Activated CD4-positive, alpha-beta T cell treated with anti-CD3 and anti-CD28 coated beads, Interleukin-2, amount 50 U/mL, for 4 hours (primary cell): ENCODE results near the gene CCDC178.

Experiments used
- DNase-seq, 2 experiments: peaks; one replicate each; pipeline ENCODE4 v3.0.0-alpha.2; 2020

The CCDC178 gene

DNA sequence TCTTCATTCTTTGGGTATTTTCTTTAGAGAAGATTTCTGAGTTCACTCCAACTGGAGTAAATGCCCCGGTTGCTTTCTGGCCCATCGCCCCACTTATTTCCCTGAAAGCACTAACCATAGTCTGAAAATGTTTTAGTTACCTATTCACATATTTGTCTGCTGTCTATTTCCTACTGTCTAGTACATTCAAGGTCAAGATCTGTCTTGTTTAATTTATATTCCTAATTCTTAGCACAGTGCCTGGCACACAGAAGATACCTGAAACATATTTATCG, 533.3 kb downstream of the CCDC178 start:
- no peak for DNase-seq

DNA sequence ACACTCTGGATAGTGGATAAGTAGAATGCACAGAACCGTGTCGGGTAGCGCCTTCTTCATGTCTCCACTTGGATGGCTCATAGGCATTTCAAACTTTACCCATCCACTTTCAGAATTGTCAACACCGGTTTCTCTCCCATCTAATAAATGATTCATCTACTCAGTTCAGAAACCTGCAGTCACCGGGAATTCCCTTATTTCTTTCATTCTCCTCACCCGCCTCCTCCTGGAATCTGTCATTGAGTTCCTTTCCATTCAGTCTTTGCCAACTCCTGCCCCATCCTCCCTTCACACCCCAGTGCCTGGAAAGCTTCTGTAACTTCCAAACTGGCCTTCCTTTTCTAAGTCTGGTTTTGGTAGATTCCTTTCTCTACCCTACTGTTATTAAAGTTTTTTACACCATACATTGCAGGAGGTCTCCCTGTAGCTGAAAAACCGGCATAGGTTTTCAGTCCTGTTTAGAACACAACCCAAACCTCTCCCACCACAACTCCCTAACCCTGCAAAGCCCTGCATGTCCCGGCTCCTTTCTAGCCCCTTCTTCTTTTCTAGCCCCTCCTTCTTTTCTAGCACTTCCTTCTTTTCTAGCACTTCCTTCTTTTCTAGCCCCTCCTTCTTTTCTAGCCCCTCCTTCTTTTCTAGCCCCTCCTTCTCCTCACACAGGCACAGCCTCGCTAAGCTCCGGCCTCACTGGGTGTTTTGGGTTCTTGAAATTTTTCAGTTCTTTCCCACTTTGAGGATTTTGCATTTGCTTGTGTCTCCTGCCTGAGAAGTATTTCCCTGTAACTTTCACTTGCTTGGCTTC, 533.8 kb downstream of the CCDC178 start:
- no peak for DNase-seq

DNA sequence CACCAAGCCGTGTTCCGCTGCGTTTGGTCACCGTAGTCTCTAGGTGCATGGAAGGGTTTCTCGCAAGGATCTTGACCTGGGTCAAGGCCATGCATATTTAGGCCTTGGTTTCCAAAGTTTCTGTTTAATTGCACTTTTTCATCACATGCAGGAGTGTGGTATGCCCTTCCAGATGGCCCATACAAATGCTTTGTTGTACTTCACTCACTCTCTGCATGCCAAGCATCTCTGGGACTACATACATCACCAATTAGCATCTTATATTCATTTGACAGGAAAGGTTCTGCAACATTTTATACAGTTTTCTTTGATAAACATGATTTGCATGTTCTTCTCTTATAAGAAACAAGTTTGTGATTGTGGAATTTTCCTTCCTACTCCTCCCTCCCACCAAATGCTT, 534.9 kb downstream of the CCDC178 start:
- DNase-seq: no peak

DNA sequence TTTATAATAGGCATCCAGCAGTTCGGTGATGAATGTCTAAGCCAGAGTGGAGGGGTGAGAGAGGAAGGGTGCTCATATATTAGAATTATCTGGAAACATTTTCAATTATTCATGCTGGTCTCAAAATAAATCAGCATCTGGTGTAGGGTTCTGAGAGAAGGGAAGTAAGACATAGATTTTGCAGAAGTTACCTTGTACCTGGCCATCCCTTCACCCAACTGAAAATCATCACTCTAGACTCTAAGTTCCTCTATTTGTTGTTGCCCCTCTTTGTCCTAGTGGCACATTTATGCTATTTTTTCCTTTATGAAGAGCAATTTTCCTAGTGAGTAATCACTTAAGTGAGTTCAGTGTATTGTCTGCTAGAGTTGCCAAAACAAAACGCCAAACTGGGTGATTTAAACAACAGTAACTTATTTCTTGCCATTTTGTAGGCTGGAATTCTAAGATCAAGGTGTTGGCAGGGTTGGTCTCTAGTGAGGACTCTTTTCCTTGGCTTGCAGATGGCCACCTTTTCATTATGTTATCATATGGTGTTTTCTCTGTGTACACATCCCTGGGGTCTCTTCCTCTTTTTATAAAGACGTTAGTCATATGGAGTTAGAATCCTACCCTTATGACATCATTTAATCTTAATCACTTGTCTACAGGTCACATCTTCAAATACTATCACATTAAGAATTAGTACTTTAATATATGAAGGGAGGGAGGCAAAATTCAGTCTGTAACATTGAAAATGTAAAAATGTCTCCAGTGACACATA, 537.8 kb downstream of the CCDC178 start:
- no peak for DNase-seq

DNA sequence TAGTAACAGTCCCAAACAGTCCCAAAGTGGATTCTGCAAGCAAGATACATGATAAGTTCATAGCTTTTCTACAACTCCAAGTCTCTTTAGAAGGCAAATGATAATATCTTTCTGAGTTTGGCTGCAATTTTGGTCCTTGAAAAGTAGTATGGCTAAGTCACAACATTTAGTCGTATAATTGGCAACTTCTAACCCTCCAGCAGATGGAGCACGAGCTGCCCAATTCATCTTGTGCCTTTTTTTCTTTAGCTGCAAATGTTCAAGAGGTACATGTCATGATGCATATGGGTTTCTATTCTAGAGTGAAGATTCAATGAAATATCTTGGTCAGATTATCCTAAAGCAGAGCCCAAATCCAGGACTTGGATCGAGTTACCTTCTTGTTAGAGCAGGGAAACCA, 540.7 kb downstream of the CCDC178 start:
- no peak for DNase-seq

DNA sequence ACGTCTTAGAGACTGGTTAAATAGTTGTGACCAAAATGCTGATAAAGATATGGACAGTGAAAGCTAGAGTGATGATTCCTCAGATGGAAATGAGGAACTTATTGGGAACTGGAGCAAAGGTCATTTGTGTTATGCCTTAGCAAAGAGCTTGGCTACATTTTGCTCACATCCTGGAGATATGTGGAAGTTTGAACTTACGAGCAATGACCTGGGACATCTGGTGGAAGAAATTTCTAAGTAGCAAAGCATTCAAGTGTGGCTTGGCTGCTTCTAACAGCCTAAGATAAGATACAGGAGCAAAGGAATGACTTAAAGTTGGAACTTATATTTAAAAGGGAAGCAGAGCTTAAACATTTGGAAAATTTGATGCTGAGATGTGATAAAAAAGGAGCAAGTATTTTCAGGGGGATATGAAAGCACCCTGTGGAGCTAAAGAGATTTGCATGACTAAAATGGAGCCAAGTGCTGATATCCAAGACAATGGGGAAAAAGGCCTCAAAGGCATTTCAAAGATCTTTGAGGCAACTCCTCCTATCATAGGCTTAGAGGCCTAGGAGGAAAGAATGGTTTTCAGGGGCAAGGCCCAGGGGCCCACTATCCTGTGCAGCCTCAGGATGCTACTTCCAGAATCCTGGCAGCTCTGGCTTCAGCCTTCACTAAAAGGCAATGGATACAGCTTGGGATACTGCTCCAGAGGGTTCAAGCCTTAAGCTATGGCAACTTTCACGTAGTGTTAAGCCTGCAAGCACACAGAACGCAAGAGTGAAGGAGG, 543.6 kb downstream of the CCDC178 start:
- no peak for DNase-seq

DNA sequence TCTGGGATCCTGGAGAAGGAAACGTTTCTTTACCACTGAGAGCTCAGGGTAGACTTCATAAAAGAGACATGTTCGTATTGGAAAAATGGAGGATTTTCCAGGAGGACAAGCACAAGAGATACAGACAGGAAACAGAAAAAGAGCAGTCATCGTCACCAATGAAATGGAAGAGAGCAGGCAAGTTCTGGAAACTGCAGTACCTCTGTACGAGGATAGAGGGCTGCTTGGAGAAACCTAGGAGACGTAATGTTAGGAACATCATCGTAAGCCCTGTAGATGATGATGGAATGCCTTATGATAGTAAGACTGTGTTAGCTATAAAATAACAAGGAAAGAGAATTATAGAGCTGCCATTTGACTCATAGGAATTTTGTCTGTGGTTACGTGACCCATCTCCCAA, 546.6 kb downstream of the CCDC178 start:
- no peak for DNase-seq

- no peak for DNase-seq
These were observed 548.7 kb downstream of the CCDC178 start for GRCh38 chr18:32891797-32892196.

DNA sequence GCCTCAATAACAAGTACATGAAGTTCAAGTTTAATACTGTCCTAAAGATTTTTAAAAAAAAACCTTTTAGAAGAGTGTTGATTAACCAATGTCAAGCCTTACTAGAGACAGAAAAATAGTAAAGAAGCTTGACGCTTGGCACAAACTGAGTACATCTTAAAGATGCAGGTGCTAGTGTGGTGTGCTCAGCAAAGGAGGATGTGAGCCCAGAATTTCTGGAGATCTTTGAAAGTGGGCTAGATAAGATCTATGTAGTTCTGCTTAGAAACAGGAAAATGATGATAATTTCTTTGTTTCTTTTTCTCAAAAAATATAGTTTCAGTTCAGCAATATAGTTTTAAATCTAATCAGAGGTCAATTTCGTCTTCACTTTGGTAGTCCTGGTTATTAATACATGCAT, 549.4 kb downstream of the CCDC178 start:
- DNase-seq: no peak

DNA sequence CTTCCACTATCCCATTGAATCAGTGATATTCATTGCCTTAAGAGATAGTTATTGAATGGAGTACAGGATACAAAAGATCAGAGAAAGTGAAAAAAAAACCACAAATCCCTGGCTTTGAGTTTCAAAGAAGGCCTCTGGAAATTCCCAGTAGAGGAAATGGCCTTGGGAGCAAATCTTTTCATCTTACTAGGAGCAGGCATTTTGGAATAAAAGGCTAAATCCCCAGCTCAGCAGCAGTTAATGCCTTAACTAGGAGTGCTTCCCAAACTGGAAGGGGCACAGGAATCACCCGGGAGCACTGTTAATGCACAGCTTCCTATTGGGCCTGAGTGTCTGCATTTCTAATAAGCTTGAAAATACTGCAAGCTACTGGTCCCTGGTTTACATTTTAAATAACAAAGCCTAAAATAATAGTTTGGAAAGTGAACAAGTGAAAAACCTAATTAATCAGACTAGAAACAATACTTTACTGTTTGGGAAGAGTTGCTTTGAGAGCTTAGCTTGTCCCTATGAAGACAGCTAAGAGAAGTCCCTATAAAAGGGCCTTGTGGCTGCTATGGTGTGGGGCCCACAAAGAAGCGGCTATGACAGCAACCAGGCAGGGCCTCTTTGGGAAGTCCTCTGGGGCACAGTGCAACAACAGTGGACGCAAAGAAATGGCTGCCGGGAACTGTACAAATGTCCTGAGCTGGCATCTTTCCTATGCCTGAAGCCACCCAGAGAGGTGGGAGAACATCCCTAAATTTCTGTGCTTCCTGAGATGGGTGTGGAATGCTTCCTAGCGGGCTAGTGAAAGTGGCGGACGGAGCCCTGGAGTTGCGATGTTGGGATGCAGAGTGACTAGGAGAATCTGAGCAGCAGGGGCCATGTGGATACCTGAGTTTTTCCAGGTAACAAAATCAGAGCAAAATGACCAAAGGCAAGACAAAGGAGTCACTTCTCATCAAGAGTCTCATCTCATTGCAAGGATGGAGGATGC, 550.6 kb downstream of the CCDC178 start:
- DNase-seq: no peak

DNA sequence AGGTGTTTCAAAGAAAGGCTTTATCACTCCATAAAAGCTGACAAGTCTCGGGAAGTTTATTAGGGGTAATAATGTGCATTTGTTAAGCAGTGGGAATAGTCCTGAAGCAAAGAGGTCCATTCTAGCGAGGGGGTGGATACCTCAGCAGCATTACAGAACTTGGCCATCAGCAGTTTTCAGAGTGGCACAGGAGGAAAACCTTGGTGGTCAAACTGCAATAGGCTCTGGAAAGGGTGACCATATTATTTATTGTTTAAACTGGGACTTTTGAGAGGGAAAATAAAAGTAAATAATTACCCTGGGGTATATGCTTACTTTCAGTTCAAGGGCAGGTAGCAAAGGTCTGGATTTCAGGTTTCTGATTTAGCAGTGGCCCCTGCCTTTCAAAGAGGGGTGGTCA, 552.2 kb downstream of the CCDC178 start:
- DNase-seq: no peak
